Measurements from ENCODE around the gene STRN3. TPM values are rescaled to one million over a fixed set of nuclear protein-coding genes. Genes with fewer than 3 reads are reported as not detected.
"Not testable (repeated sequence)": the region's sequence is repeated elsewhere in the genome, so short reads cannot be mapped to it uniquely, and the experiment has no call there.

STRN3 gene
- total and polyA plus RNA-seq, 7 donors: 28.2 to 154 (median 80.2) TPM

GRCh38 chr14:31069343-31069742, 43.2 kb upstream of the STRN3 start:
- H3K27ac ChIP-seq: no peak overlapping the region
- no peaks in the 10 kb centered on the region for H3K27me3 ChIP-seq (ENCODE audit: insufficient read depth in 3 of 3, low read length in 2 of 3)
- TF ChIP-seq CTCF (IDR thresholded peaks at IDR 0.05): no peak
- intact Hi-C loops (cut with DNase I): no loop called here
- ATAC-seq: no peak
- no peak for DNase-seq
- no peaks in the 10 kb centered on the region for H3K9me3 ChIP-seq
- 94 to 98% (median 94%) methylated on average over 3 of the region's 3 CpGs for WGBS, 3 donors
- no peaks in the 10 kb centered on the region for H3K4me1 ChIP-seq
- peaks cover 0 to 6% of the 10 kb centered on the region in 2 donors for H3K36me3 ChIP-seq (ENCODE audit: insufficient read depth in 1 of 2, low read depth in 1 of 2)
- no peak overlapping the region for H3K4me3 ChIP-seq

- Histone ChIP-seq H3K36me3 (ENCODE audit: insufficient read depth in 1 of 2, low read depth in 1 of 2) (peaks cover 0 to 3% of the 10 kb centered on the region in 2 donors), H3K4me1 (no peaks in the 10 kb centered on the region), H3K27ac (no peak overlapping the region), H3K4me3 (no peak overlapping the region), H3K27me3 (ENCODE audit: insufficient read depth in 3 of 3, low read length in 2 of 3) (no peaks in the 10 kb centered on the region), H3K9me3 (no peaks in the 10 kb centered on the region)
- DNase-seq (no peak), ATAC-seq (peak in 2 of 4 donors; percentile 59 to 75)
- intact Hi-C loops (cut with DNase I): no loop called here
- WGBS, 3 donors: 40 to 83% (median 72%) methylated on average over 1 of the region's 1 CpG
- no peak for TF ChIP-seq CTCF (IDR thresholded peaks at IDR 0.05)
These were observed 42.1 kb upstream of the STRN3 start for GRCh38 chr14:31068235-31068634.

GRCh38 chr14:31062908-31063307, 36.7 kb upstream of the STRN3 start:
- intact Hi-C loops (cut with DNase I); DNase-seq; ATAC-seq; H3K4me3 ChIP-seq; H3K27me3 ChIP-seq (ENCODE audit: insufficient read depth in 3 of 3, low read length in 2 of 3); H3K9me3 ChIP-seq; H3K36me3 ChIP-seq (ENCODE audit: insufficient read depth in 1 of 2, low read depth in 1 of 2); H3K27ac ChIP-seq: not testable (repeated sequence)
- 89 to 92% (median 90%) methylated on average over 8 of the region's 8 CpGs for WGBS, 3 donors
- H3K4me1 ChIP-seq: peaks cover 37% of the 10 kb centered on the region

- Histone ChIP-seq H3K4me3 (no peak overlapping the region), H3K4me1 (peaks cover 50% of the 10 kb centered on the region), H3K27ac (peak overlapping the region; percentile 83), H3K36me3 (ENCODE audit: insufficient read depth in 1 of 2, low read depth in 1 of 2) (no peaks in the 10 kb centered on the region), H3K9me3 (no peaks in the 10 kb centered on the region), H3K27me3 (ENCODE audit: insufficient read depth in 3 of 3, low read length in 2 of 3) (no peaks in the 10 kb centered on the region)
- DNase-seq: no peak
- 84 to 89% (median 86%) methylated on average over 6 of the region's 6 CpGs for WGBS, 3 donors
- no peak for TF ChIP-seq CTCF (IDR thresholded peaks at IDR 0.05)
- peak in 1 of 4 donors; percentile 17 for ATAC-seq
- intact Hi-C loops (cut with DNase I): no loop called here
These were observed 34.2 kb upstream of the STRN3 start for GRCh38 chr14:31060253-31060875.

- peak; percentile 84 to 94 (median 92) for ATAC-seq
- H3K9me3 ChIP-seq: no peaks in the 10 kb centered on the region
- H3K4me1 ChIP-seq: peaks cover 54% of the 10 kb centered on the region
- no peaks in the 10 kb centered on the region for H3K27me3 ChIP-seq (ENCODE audit: insufficient read depth in 3 of 3, low read length in 2 of 3)
- H3K36me3 ChIP-seq (ENCODE audit: insufficient read depth in 1 of 2, low read depth in 1 of 2): no peaks in the 10 kb centered on the region
- peak; percentile 51 to 67 for DNase-seq
- intact Hi-C loops (cut with DNase I): loop anchor here in 1 of 2 donors (2.0 kb wide), 1 partner anchor 33 kb away; the partner anchor contains the start of gene STRN3
- H3K4me3 ChIP-seq: no peak overlapping the region
- no peak for TF ChIP-seq CTCF (IDR thresholded peaks at IDR 0.05)
- peak overlapping the region; percentile 83 for H3K27ac ChIP-seq
- 22 to 47% (median 23%) methylated on average over 1 of the region's 1 CpG for WGBS, 3 donors
These were observed 33.2 kb upstream of the STRN3 start for GRCh38 chr14:31059152-31059924.
